Measurements from ENCODE around the gene DGKG. TPM values are rescaled to one million over a fixed set of nuclear protein-coding genes. Genes with fewer than 3 reads are reported as not detected.

Gene DGKG
- total RNA-seq, 4 donors from 2014 or later, result 1.2 to 13.7 (median 2.1) TPM

- no peaks in the 10 kb centered on the region for H3K9me3 ChIP-seq
- H3K36me3 ChIP-seq, result no peaks in the 10 kb centered on the region
- TF ChIP-seq POLR2A (IDR thresholded peaks at IDR 0.05), result no peak
- TF ChIP-seq, protein P1, sequence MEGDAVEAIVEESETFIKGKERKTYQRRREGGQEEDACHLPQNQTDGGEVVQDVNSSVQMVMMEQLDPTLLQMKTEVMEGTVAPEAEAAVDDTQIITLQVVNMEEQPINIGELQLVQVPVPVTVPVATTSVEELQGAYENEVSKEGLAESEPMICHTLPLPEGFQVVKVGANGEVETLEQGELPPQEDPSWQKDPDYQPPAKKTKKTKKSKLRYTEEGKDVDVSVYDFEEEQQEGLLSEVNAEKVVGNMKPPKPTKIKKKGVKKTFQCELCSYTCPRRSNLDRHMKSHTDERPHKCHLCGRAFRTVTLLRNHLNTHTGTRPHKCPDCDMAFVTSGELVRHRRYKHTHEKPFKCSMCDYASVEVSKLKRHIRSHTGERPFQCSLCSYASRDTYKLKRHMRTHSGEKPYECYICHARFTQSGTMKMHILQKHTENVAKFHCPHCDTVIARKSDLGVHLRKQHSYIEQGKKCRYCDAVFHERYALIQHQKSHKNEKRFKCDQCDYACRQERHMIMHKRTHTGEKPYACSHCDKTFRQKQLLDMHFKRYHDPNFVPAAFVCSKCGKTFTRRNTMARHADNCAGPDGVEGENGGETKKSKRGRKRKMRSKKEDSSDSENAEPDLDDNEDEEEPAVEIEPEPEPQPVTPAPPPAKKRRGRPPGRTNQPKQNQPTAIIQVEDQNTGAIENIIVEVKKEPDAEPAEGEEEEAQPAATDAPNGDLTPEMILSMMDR (IDR thresholded peaks at IDR 0.05), result no peak
- H3K27ac ChIP-seq, result no peak overlapping the region
- no peak for DNase-seq
- peaks cover 0 to 66% (median 0%) of the 10 kb centered on the region in 4 donors for H3K27me3 ChIP-seq
- peaks cover 0 to 9% (median 5%) of the 10 kb centered on the region in 3 donors for H3K4me1 ChIP-seq
- intact Hi-C loops (cut with DNase I), result no loop called here
- WGBS, 2 donors, result 79 to 92% methylated on average over 5 to 8 of the region's 15 CpGs
- no peak overlapping the region for H3K4me3 ChIP-seq
These were observed 246.6 kb downstream of the DGKG start for GRCh38 chr3:186115239-186115996.

- H3K9me3 ChIP-seq, result no peaks in the 10 kb centered on the region
- no peaks in the 10 kb centered on the region for H3K36me3 ChIP-seq
- TF ChIP-seq, protein P1 (IDR thresholded peaks at IDR 0.05), result no peak
- no peak overlapping the region for H3K27ac ChIP-seq
- peaks cover 0 to 45% (median 19%) of the 10 kb centered on the region in 3 donors for H3K4me1 ChIP-seq
- H3K4me3 ChIP-seq, result no peak overlapping the region
- H3K27me3 ChIP-seq, result peaks cover 0 to 75% (median 0%) of the 10 kb centered on the region in 4 donors
- intact Hi-C loops (cut with DNase I), result no loop called here
- WGBS, 2 donors, result 56 to 72% methylated on average over 12 of the region's 12 CpGs
- DNase-seq, result no peak
These were observed 250.8 kb downstream of the DGKG start for GRCh38 chr3:186110975-186111974.

- no peaks in the 10 kb centered on the region for H3K36me3 ChIP-seq
- WGBS, 2 donors, result 16 to 24% methylated on average over 11 to 24 of the region's 35 CpGs
- peak overlapping the region; percentile 27 to 86 (median 60) for H3K4me3 ChIP-seq
- intact Hi-C loops (cut with DNase I), result no loop called here
- peaks cover 0 to 70% (median 0%) of the 10 kb centered on the region in 4 donors for H3K27me3 ChIP-seq
- peaks cover 0 to 45% (median 19%) of the 10 kb centered on the region in 3 donors for H3K4me1 ChIP-seq
- H3K9me3 ChIP-seq, result no peaks in the 10 kb centered on the region
- peak overlapping the region; percentile 66 to 90 (median 76) for H3K27ac ChIP-seq
- TF ChIP-seq, protein P1 (IDR thresholded peaks at IDR 0.05), result no peak
- TF ChIP-seq POLR2A (IDR thresholded peaks at IDR 0.05), result no peak
- DNase-seq, result no peak
These were observed 251.9 kb downstream of the DGKG start for GRCh38 chr3:186109897-186110803.

- peak; percentile 90 for DNase-seq
- Histone ChIP-seq H3K4me3 (peak within 1 kb of the TSS; percentile 59 to 86 (median 70)), H3K36me3 (no peaks in the 10 kb centered on the region), H3K9me3 (no peaks in the 10 kb centered on the region), H3K4me1 (peaks cover 0 to 50% (median 21%) of the 10 kb centered on the region in 3 donors), H3K27ac (peak within 1 kb of the TSS; percentile 74 to 90 (median 82)), H3K27me3 (peaks cover 0 to 62% (median 0%) of the 10 kb centered on the region in 4 donors)
- 0 to 2% methylated on average over 23 to 25 of the region's 63 CpGs for WGBS, 2 donors
- intact Hi-C loops (cut with DNase I), result no loop called here
- TF ChIP-seq, protein P1 (IDR thresholded peaks at IDR 0.05), result peak in 2 of 6 experiments; percentile 11 to 16
- peak in 3 of 4 donors; percentile 37 to 84 (median 59) for TF ChIP-seq POLR2A (IDR thresholded peaks at IDR 0.05)
These were observed 252.8 kb downstream of the DGKG start, which contains the start of gene ETV5 for GRCh38 chr3:186108941-186109865. Gene ETV5, minus strand, starts transcription at chr3:186109089. Its CDS starts 3,221 bp downstream, at chr3:186105868.
